Measurements from ENCODE around the gene DNAJB4.

- TF ChIP-seq CTCF (conservative IDR thresholded peaks at IDR 0.05 in 1 of 2, IDR thresholded peaks at IDR 0.05 in 1 of 2; ENCODE audit: extremely low read depth in 1 of 2, insufficient read depth in 1 of 2, low read depth in 1 of 2, low read length in 2 of 2) (no peak), EZH2 (IDR thresholded peaks at IDR 0.05; ENCODE audit: borderline replicate concordance, low read length) (no peak)
Measured at GRCh38 chr1:77975907-77976306, 28.8 kb upstream of the DNAJB4 start.
